OCI-LY7 (cell line): ENCODE data around the gene RBM20. TPM values are rescaled to one million over a fixed set of nuclear protein-coding genes. Genes with fewer than 3 reads are reported as not detected.
A peak's percentile ranks its signal among the peaks of the same experiment; 100 is the strongest.

Experiments used
- BruUV-seq: library from RNA; stranded (reverse); fragments of 400-500 nt; replicated peaks from 2 replicates; lab custom pipeline; 2021; lab: Mats Ljungman, UMichigan
- CTCF ChIA-PET: fragments of 300-600 bp; sonication (Branson Sonifier 250); formaldehyde crosslinking; loops from one replicate; lab custom pipeline; 2022; ENCODE audit warnings: antibody characterized with exemption; ENCODE audit not compliant: unreplicated experiment; lab: Charles Lee
- POLR2A ChIA-PET: fragments of 300-600 bp; sonication (Branson Sonifier 250); formaldehyde crosslinking; loops from one replicate; lab custom pipeline; 2022; ENCODE audit warnings: antibody characterized with exemption; lab: Charles Lee
- DNase-seq: peaks from one replicate; pipeline ENCODE4 v3.0.0-alpha.2; 2015; ENCODE audit warnings: low spot score
- H2AFZ ChIP-seq: fragments of 200-600 bp; sonication (generic), shearing (Covaris generic); 2 replicates; pipeline ENCODE4 v1.6.1; 2014; ENCODE audit warnings: mild to moderate bottlenecking, antibody characterized with exemption, low read length, moderate library complexity
- H3K27ac ChIP-seq: fragments of 200-600 bp; sonication (generic); 2 replicates; pipeline ENCODE4 v1.5.1; 2014; ENCODE audit warnings: mixed run types, low read depth, mild to moderate bottlenecking, moderate library complexity, low read length, inconsistent platforms; ENCODE audit not compliant: poor library complexity, severe bottlenecking
- H3K36me3 ChIP-seq: fragments of 200-600 bp; sonication (generic); 2 replicates; pipeline ENCODE4 v1.6.1; 2014; ENCODE audit warnings: mild to moderate bottlenecking, antibody characterized with exemption, low read length, moderate library complexity, mixed read lengths; ENCODE audit not compliant: insufficient read depth
- H3K4me1 ChIP-seq: fragments of 200-600 bp; sonication (generic); 2 replicates; pipeline ENCODE4 v1.5.1; 2014; ENCODE audit warnings: mild to moderate bottlenecking, low read length; ENCODE audit not compliant: insufficient read depth, poor library complexity, severe bottlenecking
- H3K4me2 ChIP-seq: fragments of 200-600 bp; sonication (generic); 2 replicates; pipeline ENCODE4 v1.6.1; 2014; ENCODE audit warnings: mild to moderate bottlenecking, low read length
- H3K4me3 ChIP-seq: fragments of 200-600 bp; sonication (generic); 2 replicates; pipeline ENCODE4 v1.5.1; 2014; ENCODE audit warnings: mild to moderate bottlenecking, low read depth, low read length; ENCODE audit not compliant: poor library complexity, severe bottlenecking
- H3K79me2 ChIP-seq: fragments of 200-600 bp; sonication (generic); 2 replicates; pipeline ENCODE4 v1.6.1; 2016; ENCODE audit warnings: low read depth, mild to moderate bottlenecking, low read length, moderate library complexity, mixed read lengths; ENCODE audit not compliant: insufficient read depth
- H3K9me2 ChIP-seq: fragments of 200-600 bp; sonication (generic); 2 replicates; pipeline ENCODE4 v1.6.1; 2016; ENCODE audit warnings: mild to moderate bottlenecking, low read length, mixed read lengths; ENCODE audit not compliant: insufficient read depth
- H3K9me3 ChIP-seq: fragments of 200-600 bp; sonication (generic); 2 replicates; pipeline ENCODE4 v1.6.1; 2014; ENCODE audit warnings: mild to moderate bottlenecking, mixed run types, low read length, mixed read lengths
- H4K20me1 ChIP-seq: fragments of 200-600 bp; sonication (generic); 2 replicates; pipeline ENCODE4 v1.6.1; 2014; ENCODE audit warnings: mild to moderate bottlenecking, antibody characterized with exemption, low read length, moderate library complexity, mixed read lengths; ENCODE audit not compliant: insufficient read depth
- EZH2phosphoT487 ChIP-seq: fragments of 200-600 bp; sonication (generic); IDR thresholded peaks from 2 replicates; pipeline ENCODE4 v1.6.1; 2018; ENCODE audit warnings: low read depth, borderline replicate concordance, mild to moderate bottlenecking, mixed run types, antibody characterized with exemption, low read length, moderate library complexity, mixed read lengths
- intact Hi-C: fragments of 100-400 bp; cut with micrococcal nuclease; formaldehyde crosslinking; loops from one replicate; pipeline ENCODE4 v1.10.0; 2022; ENCODE audit not compliant: unreplicated experiment
- total RNA-seq, 2 experiments: library from RNA; depleted of rRNA in 1 of 2; stranded (reverse); fragments of >200 nt in 1 of 2; shearing (Covaris generic) in 1 of 2; gene quantifications; 2 replicates each; pipeline ENCODE4 v1.2.3, GENCODE V29; 2014 to 2022
- TF ChIP-seq, protein P1 (sequence below): fragments of 200-600 bp; sonication (generic); conservative IDR thresholded peaks from 2 replicates; pipeline ENCODE4 v1.5.1; 2014; ENCODE audit warnings: mild to moderate bottlenecking, antibody characterized with exemption, low read length, moderate library complexity, mixed read lengths

Gene RBM20
- total RNA-seq, 2 experiments from 2014 or later: 0.35 to 1.0 TPM

DNA sequence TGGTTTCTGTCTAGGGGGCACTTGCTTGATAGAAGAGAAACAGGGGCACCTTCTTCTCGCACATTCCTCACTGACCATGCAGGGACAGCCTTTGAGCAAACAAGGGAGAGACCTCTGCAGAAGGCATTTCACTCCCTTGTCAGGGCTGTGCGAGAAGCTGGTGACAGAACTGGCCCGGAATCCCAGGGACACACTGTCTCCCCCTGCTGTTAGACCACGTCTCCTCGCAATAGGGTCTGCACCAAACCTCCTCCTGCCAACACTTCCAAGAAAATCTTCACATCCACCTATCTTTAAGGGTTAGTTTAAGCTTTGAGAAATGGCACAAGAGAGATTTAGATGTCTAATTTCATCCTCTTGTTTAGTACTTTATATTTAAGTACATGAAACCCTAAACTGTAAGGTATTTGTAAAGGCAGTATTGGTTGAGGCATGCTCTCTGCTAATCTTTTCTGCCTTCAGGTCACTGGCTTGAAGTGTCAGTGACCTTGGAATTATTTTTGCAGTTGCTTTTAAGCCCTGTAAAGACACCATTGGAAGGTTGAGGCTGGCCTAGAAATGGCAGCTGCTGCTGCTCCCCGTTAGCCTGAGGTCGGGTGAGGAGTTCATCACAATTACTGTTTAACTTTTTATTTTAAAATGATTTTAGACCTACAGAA, 37.0 kb downstream of the RBM20 start:
- Histone ChIP-seq H2AFZ (no peak overlapping the region; the same call in 1 of the 2 replicates), H3K4me1 (peaks cover 24% of the 10 kb centered on the region), H3K36me3 (no peaks in the 10 kb centered on the region), H3K9me2 (no peaks in the 10 kb centered on the region), H3K27ac (no peak overlapping the region), H3K4me3 (no peak overlapping the region), H3K79me2 (no peaks in the 10 kb centered on the region), H3K9me3 (no peaks in the 10 kb centered on the region), H3K4me2 (peak overlapping the region; percentile 30), H4K20me1 (no peaks in the 10 kb centered on the region)
- TF ChIP-seq EZH2phosphoT487: no peak
- TF ChIP-seq, protein P1, sequence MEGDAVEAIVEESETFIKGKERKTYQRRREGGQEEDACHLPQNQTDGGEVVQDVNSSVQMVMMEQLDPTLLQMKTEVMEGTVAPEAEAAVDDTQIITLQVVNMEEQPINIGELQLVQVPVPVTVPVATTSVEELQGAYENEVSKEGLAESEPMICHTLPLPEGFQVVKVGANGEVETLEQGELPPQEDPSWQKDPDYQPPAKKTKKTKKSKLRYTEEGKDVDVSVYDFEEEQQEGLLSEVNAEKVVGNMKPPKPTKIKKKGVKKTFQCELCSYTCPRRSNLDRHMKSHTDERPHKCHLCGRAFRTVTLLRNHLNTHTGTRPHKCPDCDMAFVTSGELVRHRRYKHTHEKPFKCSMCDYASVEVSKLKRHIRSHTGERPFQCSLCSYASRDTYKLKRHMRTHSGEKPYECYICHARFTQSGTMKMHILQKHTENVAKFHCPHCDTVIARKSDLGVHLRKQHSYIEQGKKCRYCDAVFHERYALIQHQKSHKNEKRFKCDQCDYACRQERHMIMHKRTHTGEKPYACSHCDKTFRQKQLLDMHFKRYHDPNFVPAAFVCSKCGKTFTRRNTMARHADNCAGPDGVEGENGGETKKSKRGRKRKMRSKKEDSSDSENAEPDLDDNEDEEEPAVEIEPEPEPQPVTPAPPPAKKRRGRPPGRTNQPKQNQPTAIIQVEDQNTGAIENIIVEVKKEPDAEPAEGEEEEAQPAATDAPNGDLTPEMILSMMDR: peak; percentile 88
- no TSS peak for BruUV-seq
- ChIA-PET POLR2A (no interaction called here), CTCF (interaction anchor here (0.9 to 1.1 kb wide), 2 partner anchors 64 to 69 kb away, joined by 3 read pairs; no protein-coding TSS in a partner anchor)
- peak; percentile 61 for DNase-seq
- intact Hi-C loops: loop anchor here (1.0 to 5.0 kb wide), 2 partner anchors 39 to 71 kb away; partner anchors contain the start of gene RBM20

DNA sequence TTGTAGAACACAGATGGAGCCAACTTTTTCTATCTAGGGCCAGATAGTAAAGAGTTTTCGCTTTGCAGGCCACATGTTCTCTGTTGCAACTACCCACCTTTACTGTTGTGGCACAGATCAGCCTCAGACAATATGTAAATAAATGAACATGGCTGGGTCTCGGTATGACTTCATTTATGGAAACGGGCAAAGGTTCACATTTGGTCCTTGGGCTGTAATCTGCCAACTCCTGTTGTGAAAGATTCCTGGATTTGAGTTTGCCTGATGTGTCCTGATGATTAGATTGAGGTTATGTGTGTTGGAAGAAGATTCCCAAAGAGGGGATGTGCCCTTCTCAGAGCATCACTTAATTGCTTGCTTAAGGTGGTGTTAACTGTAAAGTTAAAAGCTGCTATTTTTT, 38.2 kb downstream of the RBM20 start:
- Histone ChIP-seq H3K4me1 (peaks cover 24% of the 10 kb centered on the region), H3K4me2 (peak overlapping the region; percentile 13), H3K4me3 (no peak overlapping the region), H3K79me2 (no peaks in the 10 kb centered on the region), H2AFZ (0 out of 2 replicates have a peak overlapping the region, but pooled peaks have one; percentile 21), H3K9me2 (no peaks in the 10 kb centered on the region), H3K27ac (no peak overlapping the region), H4K20me1 (no peaks in the 10 kb centered on the region), H3K9me3 (no peaks in the 10 kb centered on the region), H3K36me3 (no peaks in the 10 kb centered on the region)
- BruUV-seq: no TSS peak
- DNase-seq: no peak
- ChIA-PET CTCF (interaction anchor here (0.7 kb wide), 1 partner anchor 10 kb away, joined by 3 read pairs; no protein-coding TSS in a partner anchor), POLR2A (interaction anchor here (0.6 to 2.4 kb wide), 4 partner anchors 10 to 67 kb away, joined by 4 to 16 read pairs (median 6); no protein-coding TSS in a partner anchor)
- TF ChIP-seq, protein P1: no peak
- TF ChIP-seq EZH2phosphoT487: no peak
- intact Hi-C loops: loop anchor here (5.0 kb wide), 1 partner anchor 40 kb away; the partner anchor contains the start of gene RBM20
